ENCODE results near the gene ADGRA1.

GRCh38 chr10:133126431-133127290, 38.9 kb downstream of the ADGRA1 start:
- TF ChIP-seq CTCF (conservative IDR thresholded peaks at IDR 0.05; ENCODE audit: low read length) (no peak), EZH2phosphoT487 (IDR thresholded peaks at IDR 0.05; ENCODE audit: borderline replicate concordance) (no peak)
